HG03520 (cell line): Measurements from ENCODE around the gene PIBF1.

Experiments
- ATAC-seq: cut with Tn5 transposase; IDR thresholded peaks from one replicate; pipeline ENCODE4 v1.9.1; 2021; ENCODE audit warnings: mild to moderate bottlenecking, moderate library complexity; ENCODE audit not compliant: unreplicated experiment

PIBF1 gene

DNA sequence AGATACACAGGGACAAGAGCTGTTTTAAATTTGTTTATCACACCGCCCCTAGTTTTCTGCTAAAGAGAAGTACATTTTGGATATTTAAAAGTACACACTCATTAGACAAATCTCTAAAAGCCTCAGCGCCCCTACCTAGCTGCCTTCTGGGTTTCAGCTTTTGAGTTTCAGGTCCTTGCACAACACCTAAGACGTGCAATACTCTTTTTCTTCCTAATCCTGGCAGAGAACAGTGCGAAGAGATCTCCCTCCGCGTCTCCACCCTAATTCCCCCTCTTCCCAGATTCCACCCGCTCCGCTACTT lies 276.5 kb downstream of the PIBF1 start:
- peak; percentile 15 for ATAC-seq

GRCh38 chr13:73058736-73059459 lies 277.0 kb downstream of the PIBF1 start, which contains the start of gene KLF5:
TSS of gene KLF5 (plus strand) at chr13:73059005. CDS start at chr13:73059328, 323 bp downstream.
- ATAC-seq, result peak; percentile 97

GRCh38 chr13:73059460-73060250 lies 277.7 kb downstream of the PIBF1 start:
- ATAC-seq, result peak; percentile 35

GRCh38 chr13:73060251-73061160 lies 278.6 kb downstream of the PIBF1 start:
- no peak for ATAC-seq

DNA sequence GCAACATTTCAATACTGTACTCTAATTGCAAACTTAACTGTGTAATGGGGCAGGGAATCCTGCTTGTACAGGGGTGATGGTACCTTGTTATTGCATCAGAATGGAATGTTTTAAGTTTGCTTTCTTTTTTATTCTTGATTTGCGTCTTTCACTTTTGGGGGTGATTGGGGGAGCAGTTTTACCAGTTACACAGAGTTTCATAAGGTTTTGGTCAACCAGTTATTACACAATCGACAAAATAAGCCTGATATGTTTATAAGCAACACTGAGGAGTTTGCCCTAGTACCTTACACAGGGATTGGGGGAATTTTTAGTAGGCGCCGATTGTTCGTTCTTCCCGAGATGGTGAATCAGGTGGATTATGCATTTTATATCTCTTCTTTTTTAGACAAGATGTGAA lies 279.5 kb downstream of the PIBF1 start:
- ATAC-seq, result no peak

DNA sequence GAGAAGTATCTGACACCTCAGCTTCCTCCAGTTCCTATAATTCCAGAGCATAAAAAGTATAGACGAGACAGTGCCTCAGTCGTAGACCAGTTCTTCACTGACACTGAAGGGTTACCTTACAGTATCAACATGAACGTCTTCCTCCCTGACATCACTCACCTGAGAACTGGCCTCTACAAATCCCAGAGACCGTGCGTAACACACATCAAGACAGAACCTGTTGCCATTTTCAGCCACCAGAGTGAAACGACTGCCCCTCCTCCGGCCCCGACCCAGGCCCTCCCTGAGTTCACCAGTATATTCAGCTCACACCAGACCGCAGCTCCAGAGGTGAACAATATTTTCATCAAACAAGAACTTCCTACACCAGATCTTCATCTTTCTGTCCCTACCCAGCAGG lies 279.9 kb downstream of the PIBF1 start:
- no peak for ATAC-seq

DNA sequence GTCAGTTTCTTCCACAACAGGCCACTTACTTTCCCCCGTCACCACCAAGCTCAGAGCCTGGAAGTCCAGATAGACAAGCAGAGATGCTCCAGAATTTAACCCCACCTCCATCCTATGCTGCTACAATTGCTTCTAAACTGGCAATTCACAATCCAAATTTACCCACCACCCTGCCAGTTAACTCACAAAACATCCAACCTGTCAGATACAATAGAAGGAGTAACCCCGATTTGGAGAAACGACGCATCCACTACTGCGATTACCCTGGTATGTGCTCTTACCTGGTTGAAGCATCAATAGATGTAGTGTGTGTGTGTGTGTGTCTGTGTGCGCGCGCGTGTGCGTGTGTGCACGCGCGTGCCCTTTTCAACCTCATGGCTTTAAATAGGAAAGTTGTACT lies 280.5 kb downstream of the PIBF1 start:
- no peak for ATAC-seq

- no peak for ATAC-seq
Observed at GRCh38 chr13:73063166-73063565, 281.2 kb downstream of the PIBF1 start.

DNA sequence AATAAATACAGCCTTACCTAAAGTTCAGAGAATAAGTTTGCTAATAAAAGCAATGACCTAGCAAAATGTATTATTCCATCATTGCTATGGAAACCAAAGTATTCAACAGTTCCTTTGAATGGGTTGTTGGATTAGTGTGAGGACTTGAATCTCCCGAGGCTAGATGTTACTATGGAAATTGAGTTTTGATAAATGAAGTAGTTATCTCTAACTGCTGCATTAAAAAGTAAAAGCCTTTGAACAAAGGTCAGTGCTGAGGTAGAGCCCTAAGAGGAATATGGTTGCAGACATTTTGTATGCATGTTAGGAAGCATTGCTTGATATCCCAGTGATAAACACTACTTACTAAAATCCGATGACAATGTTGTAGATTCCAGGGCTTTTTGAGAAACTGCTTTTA lies 283.1 kb downstream of the PIBF1 start:
- no peak for ATAC-seq

- no peak for ATAC-seq
Observed at GRCh38 chr13:73065665-73066340, 283.9 kb downstream of the PIBF1 start.
